SK-N-SH (cell line): ENCODE data around the gene ADAMTSL1. TPM values are rescaled to one million over a fixed set of nuclear protein-coding genes. Genes with fewer than 3 reads are reported as not detected.

ENCODE experiments used
- CTCF ChIA-PET: fragments of 300-600, 350-600 bp; formaldehyde crosslinking; extraction: SDS; loops from one replicate; lab custom pipeline; 2021; lab: Yijun Ruan, JAX
- POLR2A ChIA-PET: fragments of 350-600 bp; sonication (Branson Sonifier 250); formaldehyde crosslinking; extraction: SDS; loops from one replicate; lab custom pipeline; 2020; ENCODE audit warnings: antibody characterized with exemption, inconsistent platforms; lab: Yijun Ruan, JAX
- DNase-seq: peaks from one replicate; pipeline ENCODE4 v3.0.0; 2012
- H2AFZ ChIP-seq: fragments of 200-600 bp; sonication (generic); 2 replicates; pipeline ENCODE4 v1.8.1; 2016; ENCODE audit warnings: antibody characterized with exemption, mild to moderate bottlenecking, low read depth
- H3F3A ChIP-seq: fragments of 200-600 bp; sonication (generic); replicated peaks from 2 replicates; pipeline ENCODE3; 2016; ENCODE audit warnings: antibody characterized with exemption, mild to moderate bottlenecking; ENCODE audit not compliant: insufficient read depth
- H3K27ac ChIP-seq, 2 experiments: fragments of 200-500 bp in 1 of 2; fragments of 200-600 bp in 1 of 2; sonication (Bioruptor generic) in 1 of 2; sonication (generic), shearing (Covaris generic) in 1 of 2; 2 replicates each; pipeline versions ENCODE4 v1.5.1 to v1.6.1; 2014 to 2016; ENCODE audit warnings: low read depth in 2 of 2, inconsistent platforms in 1 of 2, low read length in 1 of 2, mild to moderate bottlenecking in 1 of 2, mixed read lengths in 1 of 2
- H3K27me3 ChIP-seq: fragments of 200-600 bp; sonication (generic), shearing (Covaris generic); 2 replicates; pipeline ENCODE4 v1.6.1; 2016; ENCODE audit warnings: mixed run types; ENCODE audit not compliant: insufficient read depth
- H3K36me3 ChIP-seq, 2 experiments: fragments of 200-500 bp in 1 of 2; fragments of 200-600 bp in 1 of 2; sonication (Bioruptor generic) in 1 of 2; sonication (generic) in 1 of 2; replicated peaks in 1 of 2; 2 replicates each; pipeline versions ENCODE3 to v1.5.1; 2014 to 2016; ENCODE audit warnings: low read length in 1 of 2, mild to moderate bottlenecking in 1 of 2; ENCODE audit not compliant: insufficient read depth in 2 of 2, control insufficient read depth in 1 of 2
- H3K4me1 ChIP-seq, 2 experiments: fragments of 200-500 bp in 1 of 2; fragments of 200-600 bp in 1 of 2; sonication (Bioruptor generic) in 1 of 2; sonication (generic), shearing (Covaris generic) in 1 of 2; 2 replicates each; pipeline versions ENCODE4 v1.5.1 to v1.6.1; 2014 to 2016; ENCODE audit warnings: low read depth in 1 of 2, low read length in 1 of 2, mixed run types in 1 of 2; ENCODE audit not compliant: insufficient read depth in 2 of 2, control insufficient read depth in 1 of 2
- H3K4me2 ChIP-seq: fragments of 200-600 bp; sonication (generic), shearing (Covaris generic); 2 replicates; pipeline ENCODE4 v1.6.1; 2017; ENCODE audit warnings: mixed run types
- H3K4me3 ChIP-seq, 2 experiments: fragments of 200-500 bp in 1 of 2; fragments of 200-600 bp in 1 of 2; sonication (Bioruptor generic) in 1 of 2; sonication (generic), shearing (Covaris generic) in 1 of 2; 2 replicates each; pipeline versions ENCODE4 v1.5.1 to v1.8.1; 2014 to 2016; ENCODE audit warnings: low read depth in 2 of 2, inconsistent platforms in 1 of 2, low read length in 1 of 2, mild to moderate bottlenecking in 1 of 2, mixed read lengths in 1 of 2, moderate library complexity in 1 of 2
- H3K79me2 ChIP-seq: fragments of 200-600 bp; sonication (generic); 2 replicates; pipeline ENCODE4 v1.8.1; 2017; ENCODE audit warnings: mild to moderate bottlenecking; ENCODE audit not compliant: insufficient read depth
- H3K9ac ChIP-seq: fragments of 200-600 bp; sonication (generic); 2 replicates; pipeline ENCODE4 v1.6.1; 2017; ENCODE audit warnings: mixed run types
- H3K9me2 ChIP-seq: fragments of 200-600 bp; sonication (generic); 2 replicates; pipeline ENCODE4 v1.6.1; 2017; ENCODE audit warnings: mixed run types
- H3K9me3 ChIP-seq: fragments of 200-600 bp; sonication (generic); 2 replicates; pipeline ENCODE4 v1.6.1; 2017; ENCODE audit warnings: mixed run types, mild to moderate bottlenecking, moderate library complexity
- H4K20me1 ChIP-seq: fragments of 200-600 bp; sonication (generic); 2 replicates; pipeline ENCODE4 v1.6.1; 2017; ENCODE audit warnings: mild to moderate bottlenecking, mixed run types; ENCODE audit not compliant: insufficient read depth
- EZH2phosphoT487 ChIP-seq: fragments of 200-600 bp; sonication (generic); IDR thresholded peaks from 2 replicates; pipeline ENCODE4 v1.6.1; 2017; ENCODE audit warnings: low read depth, mixed run types, mild to moderate bottlenecking, antibody characterized with exemption, moderate library complexity, borderline replicate concordance
- GATA2 ChIP-seq: sonication (generic); formaldehyde crosslinking; IDR thresholded peaks from 2 replicates; pipeline ENCODE4 v1.5.0; 2020; ENCODE audit warnings: mild to moderate bottlenecking, missing genetic modification reagents
- IRF3 ChIP-seq: fragments of 150-350 bp; IDR thresholded peaks from 2 replicates; pipeline ENCODE4 v1.6.1; 2016; ENCODE audit warnings: mild to moderate bottlenecking, low read depth, low read length
- JUND ChIP-seq: IDR thresholded peaks from 2 replicates; pipeline ENCODE4 v1.4.0; 2012
- MXI1 ChIP-seq: IDR thresholded peaks from 2 replicates; pipeline ENCODE4 v1.6.1; 2012; ENCODE audit warnings: mild to moderate bottlenecking, low read depth, low read length, improper control_type of control experiment
- RAD21 ChIP-seq: IDR thresholded peaks from 2 replicates; pipeline ENCODE4 v1.6.1; 2012; ENCODE audit warnings: mild to moderate bottlenecking, low read length
- TAF1 ChIP-seq: IDR thresholded peaks from 2 replicates; pipeline ENCODE4 v1.6.1; 2012; ENCODE audit warnings: low read depth, mild to moderate bottlenecking, low read length, moderate library complexity, borderline replicate concordance
- TCF12 ChIP-seq: IDR thresholded peaks from 2 replicates; pipeline ENCODE4 v1.4.0; 2012
- TEAD4 ChIP-seq: IDR thresholded peaks from 2 replicates; pipeline ENCODE4 v1.4.0; 2012; ENCODE audit warnings: mild to moderate bottlenecking, borderline replicate concordance; ENCODE audit not compliant: insufficient read depth
- YY1 ChIP-seq: IDR thresholded peaks from 2 replicates; pipeline ENCODE4 v1.4.0; 2012; ENCODE audit warnings: low read depth, mild to moderate bottlenecking
- WGBS: methylation state at CpG from one replicate; pipeline ENCODE4 v1.1.6; 2017; ENCODE audit warnings: low lambda C conversion rate; 5-methylcytosine and 5-hydroxymethylcytosine counted together
- polyA plus RNA-seq, 3 experiments: library from polyadenylated mRNA; depleted of rRNA; stranded (reverse); fragments of >200 nt; gene quantifications; 2 replicates each; pipeline ENCODE4 v1.2.3, GENCODE V29; 2012
- TF ChIP-seq, protein P1 (sequence below): IDR thresholded peaks from 2 replicates; pipeline ENCODE4 v1.4.0; 2012; ENCODE audit warnings: low read depth, borderline replicate concordance

Gene ADAMTSL1
- polyA plus RNA-seq, 1 of the 3 experiments (the other 2 are of a cell fraction), result 114 TPM

- Histone ChIP-seq H3K9me2 (no peaks in the 10 kb centered on the region), H3K79me2 (no peaks in the 10 kb centered on the region), H2AFZ (no peak overlapping the region), H3K4me1 (no peaks in the 10 kb centered on the region), H4K20me1 (no peaks in the 10 kb centered on the region), H3K27me3 (no peaks in the 10 kb centered on the region), H3K4me2 (no peak overlapping the region), H3K9ac (no peak overlapping the region), H3K9me3 (no peaks in the 10 kb centered on the region), H3K36me3 (peaks cover 0 to 53% of the 10 kb centered on the region in 2 experiments), H3K27ac (no peak overlapping the region), H3F3A (no peaks in the 10 kb centered on the region), H3K4me3 (no peak overlapping the region)
- CTCF ChIA-PET, result no interaction called here
- POLR2A ChIA-PET, result no interaction called here
- WGBS, result 76% methylated on average over 10 of the region's 10 CpGs
- no peak for TF ChIP-seq TCF12
- no peak for TF ChIP-seq EZH2phosphoT487
- TF ChIP-seq GATA2 (CRISPR knock-in tag), result no peak
- TF ChIP-seq TEAD4, result no peak
- TF ChIP-seq TAF1, result no peak
- TF ChIP-seq IRF3, result no peak
- no peak for TF ChIP-seq JUND
- no peak for TF ChIP-seq MXI1
- no peak for TF ChIP-seq YY1
- TF ChIP-seq, protein P1, sequence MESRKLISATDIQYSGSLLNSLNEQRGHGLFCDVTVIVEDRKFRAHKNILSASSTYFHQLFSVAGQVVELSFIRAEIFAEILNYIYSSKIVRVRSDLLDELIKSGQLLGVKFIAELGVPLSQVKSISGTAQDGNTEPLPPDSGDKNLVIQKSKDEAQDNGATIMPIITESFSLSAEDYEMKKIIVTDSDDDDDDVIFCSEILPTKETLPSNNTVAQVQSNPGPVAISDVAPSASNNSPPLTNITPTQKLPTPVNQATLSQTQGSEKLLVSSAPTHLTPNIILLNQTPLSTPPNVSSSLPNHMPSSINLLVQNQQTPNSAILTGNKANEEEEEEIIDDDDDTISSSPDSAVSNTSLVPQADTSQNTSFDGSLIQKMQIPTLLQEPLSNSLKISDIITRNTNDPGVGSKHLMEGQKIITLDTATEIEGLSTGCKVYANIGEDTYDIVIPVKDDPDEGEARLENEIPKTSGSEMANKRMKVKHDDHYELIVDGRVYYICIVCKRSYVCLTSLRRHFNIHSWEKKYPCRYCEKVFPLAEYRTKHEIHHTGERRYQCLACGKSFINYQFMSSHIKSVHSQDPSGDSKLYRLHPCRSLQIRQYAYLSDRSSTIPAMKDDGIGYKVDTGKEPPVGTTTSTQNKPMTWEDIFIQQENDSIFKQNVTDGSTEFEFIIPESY, result no peak
- no peak for DNase-seq
These were observed 296.4 kb downstream of the ADAMTSL1 start for GRCh38 chr9:18770131-18770908.

- no peak for TF ChIP-seq RAD21
- TF ChIP-seq, all 33 proteins: peak for 0
- Histone ChIP-seq H3K9me3 (no peaks in the 10 kb centered on the region), H3F3A (no peaks in the 10 kb centered on the region), H3K79me2 (no peaks in the 10 kb centered on the region), H3K27me3 (no peaks in the 10 kb centered on the region), H3K4me2 (no peak overlapping the region), H3K36me3 (peaks cover 3 to 54% of the 10 kb centered on the region in 2 experiments), H2AFZ (no peak overlapping the region), H3K4me3 (no peak overlapping the region), H3K27ac (no peak overlapping the region), H3K9ac (no peak overlapping the region), H3K9me2 (no peaks in the 10 kb centered on the region), H3K4me1 (no peaks in the 10 kb centered on the region), H4K20me1 (no peaks in the 10 kb centered on the region)
- ChIA-PET CTCF (interaction anchor here (1.0 kb wide), 1 partner anchor 23 kb away, joined by 3 read pairs; no protein-coding TSS in a partner anchor), POLR2A (no interaction called here)
- no peak for DNase-seq
- 84% methylated on average over 2 of the region's 2 CpGs for WGBS
These were observed 297.1 kb downstream of the ADAMTSL1 start for GRCh38 chr9:18771011-18771410.
